WERI-Rb-1 (cell line): ENCODE results near the gene PLEKHB1.

Experiments
- DNase-seq: peaks from one replicate; pipeline ENCODE4 v3.0.0-alpha.2; 2020
- H3K27ac ChIP-seq: fragments of 250-450 bp; sonication (Bioruptor Pico); 2 replicates; pipeline ENCODE4 v1.5.1; 2020; ENCODE audit warnings: mild to moderate bottlenecking, moderate library complexity
- H3K27me3 ChIP-seq: fragments of 250-450 bp; sonication (Bioruptor Pico); 2 replicates; pipeline ENCODE4 v1.5.1; 2021; ENCODE audit warnings: mild to moderate bottlenecking, low read depth, moderate library complexity; ENCODE audit not compliant: insufficient read depth, severe bottlenecking
- H3K36me3 ChIP-seq: fragments of 250-450 bp; sonication (Bioruptor Pico); 2 replicates; pipeline ENCODE4 v1.5.1; 2020; ENCODE audit warnings: mild to moderate bottlenecking, moderate library complexity
- H3K4me3 ChIP-seq: 2 replicates; pipeline ENCODE4 v1.5.1; 2011; ENCODE audit warnings: low read depth, mild to moderate bottlenecking, control low read depth, low read length
- H3K9me3 ChIP-seq: fragments of 250-450 bp; sonication (Bioruptor Pico); 2 replicates; pipeline ENCODE4 v1.5.1; 2021; ENCODE audit warnings: mild to moderate bottlenecking, moderate library complexity; ENCODE audit not compliant: severe bottlenecking
- CTCF ChIP-seq: IDR thresholded peaks from 2 replicates; pipeline ENCODE4 v1.5.1; 2011; ENCODE audit warnings: low read depth, mild to moderate bottlenecking, control low read depth, inconsistent platforms, low read length

Gene PLEKHB1

DNA sequence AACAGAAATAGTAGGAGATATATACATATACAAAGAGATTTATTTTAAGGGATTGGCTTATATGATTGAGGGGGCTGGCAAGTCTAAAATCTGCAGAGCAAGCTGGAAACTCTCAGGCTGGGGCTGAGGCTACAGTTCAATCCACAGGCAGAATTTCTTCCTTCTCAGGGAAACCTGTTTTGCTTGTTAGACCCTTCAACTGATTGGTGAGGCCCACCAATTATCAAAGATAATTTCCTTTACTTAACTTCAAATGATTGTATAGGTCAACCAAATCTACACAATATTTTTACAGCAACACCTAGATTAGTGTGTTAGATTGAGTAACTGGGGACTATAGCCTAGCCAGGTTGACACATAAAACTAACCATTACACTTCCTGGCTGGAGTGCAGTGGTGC, 4.7 kb upstream of the PLEKHB1 start:
- no peaks in the 10 kb centered on the region for H3K27me3 ChIP-seq
- H3K36me3 ChIP-seq, result no peaks in the 10 kb centered on the region
- no peak for TF ChIP-seq CTCF
- H3K27ac ChIP-seq, result no peak overlapping the region
- no peaks in the 10 kb centered on the region for H3K9me3 ChIP-seq
- H3K4me3 ChIP-seq, result no peak overlapping the region
- no peak for DNase-seq

DNA sequence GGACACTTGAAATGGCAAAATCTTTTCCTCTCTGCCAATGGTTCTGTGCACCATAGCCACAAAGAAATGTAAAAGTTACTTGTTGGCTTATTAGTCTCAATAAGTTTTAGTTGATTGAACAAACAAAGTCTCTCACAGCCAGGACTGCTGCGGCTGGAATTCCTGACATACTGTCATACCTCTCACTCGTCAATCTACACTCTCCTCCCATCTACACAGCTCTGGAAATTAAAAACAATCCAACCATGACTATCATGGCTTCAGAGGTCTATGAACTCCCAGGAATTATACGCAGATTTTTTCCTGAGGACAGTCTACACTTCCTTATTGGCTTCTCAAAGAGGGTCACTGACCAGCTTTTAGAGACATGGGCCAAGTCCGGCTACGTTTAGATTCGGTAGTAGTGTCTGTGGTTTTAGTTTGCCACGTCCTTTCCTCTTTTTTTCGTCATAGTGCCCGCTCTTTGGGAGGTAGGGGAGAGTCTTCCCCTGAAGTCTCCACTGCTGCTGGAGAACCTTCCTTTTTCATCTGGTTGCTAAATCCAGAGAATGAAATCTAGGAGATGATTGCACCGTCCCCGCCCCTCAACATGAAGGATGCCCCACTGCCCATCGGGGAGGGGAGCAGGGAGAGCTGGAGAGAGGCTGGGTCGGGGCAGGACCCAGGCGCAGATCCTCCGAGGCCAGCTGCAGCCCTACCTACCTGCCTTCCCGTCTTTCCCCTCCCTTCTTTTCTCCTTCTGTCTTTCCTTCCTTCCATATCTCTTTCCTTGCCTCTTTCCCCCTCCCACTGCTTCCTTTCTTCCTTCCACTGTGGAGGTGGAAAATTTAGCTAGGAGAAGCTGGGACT, 1.0 kb upstream of the PLEKHB1 start:
- H3K27ac ChIP-seq, result peak overlapping the region; percentile 95
- H3K27me3 ChIP-seq, result no peaks in the 10 kb centered on the region
- H3K9me3 ChIP-seq, result no peaks in the 10 kb centered on the region
- peak overlapping the region; percentile 55 for H3K4me3 ChIP-seq
- DNase-seq, result peak; percentile 84
- TF ChIP-seq CTCF, result no peak
- H3K36me3 ChIP-seq, result peaks cover under 1% of the 10 kb centered on the region; the same call in 1 of the 2 replicates

DNA sequence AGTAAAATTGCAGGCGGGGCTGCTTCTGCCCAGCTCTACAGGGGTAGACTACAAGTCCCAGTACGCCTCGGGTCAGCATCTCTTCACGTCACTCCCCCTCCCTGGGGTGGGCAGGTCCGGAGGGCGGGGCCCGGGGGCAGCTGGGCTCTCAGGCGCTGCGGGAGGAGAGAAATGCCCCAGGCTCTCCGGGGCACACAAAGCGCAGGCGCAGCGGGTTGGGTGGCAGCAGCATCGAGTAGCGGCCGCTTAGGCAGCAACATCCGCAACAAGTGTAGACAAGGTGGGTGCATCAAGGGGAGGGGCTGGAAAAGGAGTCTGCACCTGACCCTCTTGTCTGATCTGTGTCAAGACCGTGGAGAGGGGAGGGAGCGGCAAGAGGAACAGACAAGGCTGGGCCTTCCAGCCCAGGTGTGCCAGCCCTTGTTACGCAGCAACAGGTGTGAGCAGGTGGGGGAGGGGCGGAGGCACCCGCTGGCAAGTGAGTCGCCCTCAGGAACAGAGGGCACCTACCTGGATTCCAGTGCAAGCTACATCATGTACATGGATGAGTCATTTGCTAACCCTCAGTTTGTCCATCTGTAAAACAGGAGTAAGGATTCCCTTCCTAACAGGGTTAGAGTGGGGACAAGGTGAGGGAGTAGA, 1.2 kb downstream of the PLEKHB1 start:
- DNase-seq, result peak; percentile 97
- Histone ChIP-seq H3K9me3 (no peaks in the 10 kb centered on the region), H3K4me3 (peak overlapping the region; percentile 74), H3K27me3 (no peaks in the 10 kb centered on the region), H3K27ac (peak overlapping the region; percentile 95), H3K36me3 (peaks cover 3% of the 10 kb centered on the region; the same call in 1 of the 2 replicates)
- no peak for TF ChIP-seq CTCF

DNA sequence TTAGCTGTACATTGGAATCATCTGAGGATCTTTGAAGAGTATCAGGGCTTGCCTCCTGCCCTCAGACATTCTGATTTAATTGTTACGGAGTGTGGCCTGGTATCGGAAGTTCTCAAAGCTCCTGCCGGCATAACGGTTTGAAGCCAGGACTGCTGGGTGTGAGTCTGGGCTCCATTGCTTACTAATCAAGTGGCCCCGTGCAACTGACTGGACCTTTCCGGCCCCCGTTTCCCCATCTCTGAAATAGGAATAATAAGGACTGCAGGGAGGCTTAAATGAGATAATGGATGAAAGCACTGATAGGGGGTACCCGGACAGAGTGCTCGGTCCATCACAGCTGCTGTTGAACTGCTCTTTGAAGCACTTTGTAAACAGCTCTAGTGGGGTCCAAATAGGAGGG, 1.7 kb downstream of the PLEKHB1 start:
- no peak overlapping the region for H3K4me3 ChIP-seq

GRCh38 chr11:73648571-73649046, 2.2 kb downstream of the PLEKHB1 start:
- no peak for TF ChIP-seq CTCF
- Histone ChIP-seq H3K9me3 (no peaks in the 10 kb centered on the region), H3K27me3 (no peaks in the 10 kb centered on the region), H3K4me3 (peak overlapping the region; percentile 4; the same call in 1 of the 2 replicates), H3K36me3 (peaks cover 14% of the 10 kb centered on the region), H3K27ac (peak overlapping the region; percentile 76)
- DNase-seq, result no peak

More for the DNA sequence above, 1.7 kb downstream of the PLEKHB1 start:
- no peaks in the 10 kb centered on the region for H3K9me3 ChIP-seq
- TF ChIP-seq CTCF, result no peak
- peaks cover 9% of the 10 kb centered on the region for H3K36me3 ChIP-seq
- no peaks in the 10 kb centered on the region for H3K27me3 ChIP-seq
- no peak for DNase-seq
- H3K27ac ChIP-seq, result peak overlapping the region; percentile 76
